Natural killer cell (primary cell): Measurements from ENCODE around the gene MYH15. TPM values are rescaled to one million over a fixed set of nuclear protein-coding genes. Genes with fewer than 3 reads are reported as not detected.

ENCODE experiments used
- ATAC-seq, 3 donors: fragments of 150-1000 bp in 2 of 3; fragments of 200-7000 bp in 1 of 3; cut with Tn5 transposase; 1 replicate in 1 of 3; 2 replicates in 2 of 3; pipeline ENCODE4 v1.10.0; 2021; ENCODE audit warnings: mild to moderate bottlenecking in 2 of 3, moderate library complexity in 2 of 3
- DNase-seq, 2 donors: peaks; one replicate each; pipeline versions ENCODE4 v3.0.0 to v3.0.0-alpha.2; 2013 to 2021; ENCODE audit warnings: mixed read lengths in 1 of 2
- H3K27ac ChIP-seq: one replicate; pipeline ENCODE4 v1.5.1; 2013; ENCODE audit warnings: mild to moderate bottlenecking, low read length
- H3K27me3 ChIP-seq: one replicate; pipeline ENCODE4 v1.6.1; 2013; ENCODE audit warnings: low read length; ENCODE audit not compliant: control insufficient read depth, insufficient read depth
- H3K36me3 ChIP-seq: one replicate; pipeline ENCODE4 v1.6.1; 2013; ENCODE audit warnings: low read length; ENCODE audit not compliant: control insufficient read depth, insufficient read depth
- H3K4me1 ChIP-seq: one replicate; pipeline ENCODE4 v1.6.1; 2013; ENCODE audit warnings: low read length; ENCODE audit not compliant: control insufficient read depth, insufficient read depth
- H3K4me3 ChIP-seq: one replicate; pipeline ENCODE4 v1.5.1; 2013; ENCODE audit warnings: low read length
- H3K9me3 ChIP-seq: one replicate; pipeline ENCODE4 v1.6.1; 2013; ENCODE audit warnings: low read length; ENCODE audit not compliant: control insufficient read depth, insufficient read depth
- H3K27ac Mint-ChIP-seq, 2 donors: one replicate each; pipeline ENCODE4 v1.8.0; 2022; ENCODE audit warnings: mild to moderate bottlenecking in 2 of 2, mixed read lengths in 2 of 2, moderate library complexity in 1 of 2
- H3K27me3 Mint-ChIP-seq, 2 donors: one replicate each; pipeline ENCODE4 v1.8.0; 2022; ENCODE audit warnings: low read depth in 2 of 2, mixed read lengths in 2 of 2
- H3K36me3 Mint-ChIP-seq: one replicate; pipeline ENCODE4 v1.8.0; 2022; ENCODE audit warnings: mixed read lengths
- H3K4me1 Mint-ChIP-seq, 2 donors: one replicate each; pipeline ENCODE4 v1.8.0; 2022; ENCODE audit warnings: mixed read lengths in 2 of 2
- H3K4me3 Mint-ChIP-seq: one replicate; pipeline ENCODE4 v1.8.0; 2022; ENCODE audit warnings: mild to moderate bottlenecking, moderate library complexity, mixed read lengths
- H3K9me3 Mint-ChIP-seq, 2 donors: one replicate each; pipeline ENCODE4 v1.8.0; 2022; ENCODE audit warnings: mixed read lengths in 2 of 2
- CTCF ChIP-seq: fragments of 200-600 bp; IDR thresholded peaks from one replicate; pipeline ENCODE4 v1.8.0; 2022; ENCODE audit warnings: antibody characterized with exemption
- WGBS: methylation state at CpG from one replicate; pipeline ENCODE4 v1.1.7; 2013; ENCODE audit warnings: missing lambda C conversion rate; ENCODE audit not compliant: insufficient coverage; 5-methylcytosine and 5-hydroxymethylcytosine counted together
- intact Hi-C: fragments of 100-400 bp; cut with micrococcal nuclease; formaldehyde crosslinking; loops from one replicate; pipeline ENCODE4 v1.14.2; 2022
- total RNA-seq, 4 donors: library from RNA; stranded (reverse); fragments of 120-200 nt in 1 of 4; gene quantifications; one replicate each; pipeline versions ENCODE4 v1.2.3 to v1.2.4, GENCODE V29; 2013 to 2022

Gene MYH15
- total RNA-seq, 3 donors from 2014 or later (not counting 1 experiment from before 2014, with no cell fraction given) = 0.05 TPM; not detected in 2

DNA sequence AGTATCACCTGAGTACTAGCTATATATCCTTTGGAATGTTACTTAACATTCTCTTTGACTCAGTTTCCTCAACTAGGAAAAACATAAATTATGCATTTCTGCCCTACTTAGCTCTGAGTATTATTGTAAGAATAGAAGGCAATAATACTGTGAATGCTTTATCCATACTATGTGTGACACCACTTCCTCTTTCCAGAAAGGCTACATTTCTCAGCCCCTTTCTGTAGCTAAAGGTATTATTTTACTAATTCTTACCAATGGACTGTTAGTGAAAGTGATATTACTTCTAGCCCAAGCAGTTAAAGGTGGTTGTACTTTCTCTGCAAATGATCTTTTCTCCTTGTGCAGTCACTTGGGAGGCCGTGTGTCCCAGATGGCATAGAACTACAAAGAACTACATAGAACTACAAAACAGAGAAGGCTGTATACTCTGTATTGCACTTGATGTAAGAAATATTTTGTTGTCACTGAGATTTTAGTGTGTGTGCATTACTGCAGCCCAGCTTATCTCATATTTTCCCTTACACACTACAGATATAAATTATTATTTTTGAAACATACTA lies 35.1 kb downstream of the MYH15 start:
- H3K9me3 Mint-ChIP-seq = no peaks in the 10 kb centered on the region
- H3K36me3 ChIP-seq = no peaks in the 10 kb centered on the region
- intact Hi-C loops = loop anchor here (10.0 kb wide), 2 partner anchors 800 to 900 kb away; no protein-coding TSS in a partner anchor

DNA sequence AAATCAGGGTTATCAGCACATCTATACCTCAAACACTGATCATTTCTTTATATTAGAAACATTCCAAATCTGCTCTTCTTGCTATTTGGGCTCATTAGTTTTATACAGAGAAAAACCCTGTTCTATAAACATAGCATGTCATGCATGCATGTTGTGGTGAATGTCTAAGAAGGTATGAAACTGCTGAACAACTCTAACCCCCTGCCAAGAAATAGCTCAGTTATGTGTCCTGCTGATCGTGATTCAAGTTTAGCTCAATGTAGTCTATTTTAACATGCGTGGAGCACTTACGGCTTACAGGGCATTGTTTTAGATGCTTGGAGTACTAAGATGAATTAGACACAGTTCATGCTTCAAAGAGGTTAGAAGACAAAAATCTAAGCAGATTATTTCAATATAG lies 35.8 kb downstream of the MYH15 start:
- TF ChIP-seq CTCF = no peak
- Mint-ChIP-seq H3K36me3 (no peaks in the 10 kb centered on the region), H3K4me3 (no peak overlapping the region), H3K9me3 (no peaks in the 10 kb centered on the region), H3K4me1 (no peaks in the 10 kb centered on the region), H3K27ac (no peak overlapping the region), H3K27me3 (peaks cover 7 to 27% of the 10 kb centered on the region in 2 donors)
- intact Hi-C loops = loop anchor here (10.0 kb wide), 2 partner anchors 800 to 900 kb away; no protein-coding TSS in a partner anchor
- Histone ChIP-seq H3K9me3 (no peaks in the 10 kb centered on the region), H3K27me3 (no peaks in the 10 kb centered on the region), H3K4me1 (no peaks in the 10 kb centered on the region), H3K4me3 (no peak overlapping the region), H3K36me3 (no peaks in the 10 kb centered on the region), H3K27ac (no peak overlapping the region)
- WGBS = 100% methylated on average over 3 of the region's 3 CpGs
- DNase-seq (no peak), ATAC-seq (no peak)

More for the DNA sequence above, 35.1 kb downstream of the MYH15 start:
- ATAC-seq (no peak), DNase-seq (no peak)
- Mint-ChIP-seq H3K4me3 (no peak overlapping the region), H3K36me3 (no peaks in the 10 kb centered on the region), H3K4me1 (no peaks in the 10 kb centered on the region), H3K27ac (no peak overlapping the region), H3K27me3 (peaks cover 7 to 27% of the 10 kb centered on the region in 2 donors)
- Histone ChIP-seq H3K4me3 (no peak overlapping the region), H3K4me1 (no peaks in the 10 kb centered on the region), H3K9me3 (no peaks in the 10 kb centered on the region), H3K27ac (no peak overlapping the region), H3K27me3 (no peaks in the 10 kb centered on the region)
- WGBS = no CpG with 5 or more reads among the region's 1 CpG
- no peak for TF ChIP-seq CTCF

DNA sequence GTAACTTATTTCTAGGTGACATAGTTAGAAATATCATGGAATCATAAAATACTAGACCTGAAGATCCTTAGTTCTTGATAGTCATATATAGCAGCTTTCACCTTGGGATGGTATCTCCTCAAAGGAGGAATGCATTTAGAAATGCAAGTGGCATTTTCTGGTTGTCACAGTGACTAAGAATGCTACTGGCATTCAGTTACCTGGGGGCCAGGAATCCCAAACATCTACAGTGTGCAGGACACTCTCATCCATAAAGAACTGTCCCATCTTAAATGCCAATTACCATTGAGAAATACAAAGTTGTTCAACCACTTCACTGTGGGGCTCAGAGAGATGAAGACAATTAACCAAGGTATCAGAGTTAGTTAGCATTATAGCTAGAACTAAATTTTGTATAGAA lies 36.7 kb downstream of the MYH15 start:
- Mint-ChIP-seq H3K4me1 (no peaks in the 10 kb centered on the region), H3K27me3 (peaks cover 7 to 24% of the 10 kb centered on the region in 2 donors), H3K36me3 (no peaks in the 10 kb centered on the region), H3K27ac (no peak overlapping the region), H3K4me3 (no peak overlapping the region), H3K9me3 (no peaks in the 10 kb centered on the region)
- Histone ChIP-seq H3K4me1 (no peaks in the 10 kb centered on the region), H3K36me3 (no peaks in the 10 kb centered on the region), H3K9me3 (no peaks in the 10 kb centered on the region), H3K4me3 (no peak overlapping the region), H3K27me3 (no peaks in the 10 kb centered on the region), H3K27ac (no peak overlapping the region)
- ATAC-seq = no peak
- DNase-seq = no peak
- intact Hi-C loops = loop anchor here (10.0 kb wide), 2 partner anchors 799 to 899 kb away; no protein-coding TSS in a partner anchor
- no peak for TF ChIP-seq CTCF
